GM23338 (cell line): ENCODE measurements around the gene STARD3. TPM values are rescaled to one million over a fixed set of nuclear protein-coding genes. Genes with fewer than 3 reads are reported as not detected.
A peak's percentile ranks its signal among the peaks of the same experiment; 100 is the strongest.

Experiments
- ATAC-seq: fragments of 200-7000 bp; cut with Tn5 transposase; 3 replicates; pipeline ENCODE4 v1.9.1; 2020
- DNase-seq: peaks from one replicate; pipeline ENCODE4 v3.0.0-alpha.2; 2015; ENCODE audit warnings: low spot score
- H2AFZ ChIP-seq: fragments of 200-600 bp; sonication (generic); 2 replicates; pipeline ENCODE4 v1.8.0; 2016; ENCODE audit warnings: antibody characterized with exemption, mild to moderate bottlenecking, moderate library complexity
- H3F3A ChIP-seq: fragments of 200-600 bp; sonication (generic); replicated peaks from 2 replicates; pipeline ENCODE4 v1.8.0; 2017; ENCODE audit warnings: antibody characterized with exemption, mixed run types, low read depth
- H3K27ac ChIP-seq: fragments of 200-600 bp; sonication (generic); 2 replicates; pipeline ENCODE4 v1.6.1; 2016; ENCODE audit warnings: low read depth
- H3K27me3 ChIP-seq: fragments of 200-600 bp; sonication (generic); 2 replicates; pipeline ENCODE4 v1.8.0; 2016; ENCODE audit warnings: mild to moderate bottlenecking, mixed run types, moderate library complexity; ENCODE audit not compliant: insufficient read depth
- H3K36me3 ChIP-seq: fragments of 200-600 bp; sonication (generic); 2 replicates; pipeline ENCODE4 v1.8.0; 2016; ENCODE audit warnings: mild to moderate bottlenecking; ENCODE audit not compliant: insufficient read depth
- H3K4me1 ChIP-seq: fragments of 200-600 bp; sonication (generic); 2 replicates; pipeline ENCODE4 v1.8.0; 2016; ENCODE audit warnings: mild to moderate bottlenecking, moderate library complexity; ENCODE audit not compliant: insufficient read depth
- H3K4me2 ChIP-seq: fragments of 200-600 bp; sonication (generic); 2 replicates; pipeline ENCODE4 v1.7.1; 2017; ENCODE audit warnings: mixed run types
- H3K4me3 ChIP-seq: fragments of 200-600 bp; sonication (generic); 2 replicates; pipeline ENCODE4 v1.6.1; 2016; ENCODE audit warnings: mixed run types
- H3K79me2 ChIP-seq: fragments of 200-600 bp; sonication (generic); replicated peaks from 2 replicates; pipeline ENCODE4 v1.8.0; 2017; ENCODE audit warnings: mild to moderate bottlenecking; ENCODE audit not compliant: insufficient read depth
- H3K9me2 ChIP-seq: fragments of 200-600 bp; sonication (generic); 2 replicates; pipeline ENCODE4 v1.8.0; 2017; ENCODE audit not compliant: insufficient read depth
- H4K20me1 ChIP-seq: fragments of 200-600 bp; sonication (generic); replicated peaks from 2 replicates; pipeline ENCODE4 v1.8.0; 2017; ENCODE audit warnings: mild to moderate bottlenecking; ENCODE audit not compliant: insufficient read depth
- H3K27ac Mint-ChIP-seq: 2 replicates; pipeline ENCODE4 v1.8.0; 2020; ENCODE audit warnings: inconsistent platforms, mild to moderate bottlenecking, moderate library complexity, mixed read lengths
- H3K27me3 Mint-ChIP-seq: 3 replicates; pipeline ENCODE4 v1.8.0; 2022; ENCODE audit warnings: low read depth, mild to moderate bottlenecking, moderate library complexity, mixed read lengths, inconsistent platforms; ENCODE audit not compliant: insufficient read depth, poor library complexity
- H3K36me3 Mint-ChIP-seq: 3 replicates; pipeline ENCODE4 v1.8.0; 2021; ENCODE audit warnings: low read depth, mild to moderate bottlenecking, inconsistent platforms, moderate library complexity, mixed read lengths
- H3K4me1 Mint-ChIP-seq: 3 replicates; pipeline ENCODE4 v1.8.0; 2020; ENCODE audit warnings: mild to moderate bottlenecking, inconsistent platforms, mixed read lengths
- H3K4me3 Mint-ChIP-seq: 3 replicates; pipeline ENCODE4 v1.8.0; 2021; ENCODE audit warnings: moderate library complexity, mild to moderate bottlenecking, inconsistent platforms, mixed read lengths
- H3K9me3 Mint-ChIP-seq: 3 replicates; pipeline ENCODE4 v1.8.0; 2020; ENCODE audit warnings: moderate library complexity, mild to moderate bottlenecking, inconsistent platforms, mixed read lengths
- CTCF ChIP-seq, 2 experiments: fragments of 200-600 bp in 1 of 2; sonication (generic) in 1 of 2; conservative IDR thresholded peaks; 2 replicates each; pipeline versions ENCODE4 v1.5.1 to v1.6.1; 2016 to 2017; ENCODE audit warnings: antibody characterized with exemption in 2 of 2, low read depth in 2 of 2, mild to moderate bottlenecking in 2 of 2, moderate library complexity in 1 of 2
- EZH2 ChIP-seq: fragments of 200-600 bp; sonication (generic); IDR thresholded peaks from one replicate; pipeline ENCODE4 v1.8.0; 2017; ENCODE audit warnings: antibody characterized with exemption, mild to moderate bottlenecking, low read depth; ENCODE audit not compliant: unreplicated experiment
- JUNB ChIP-seq: IDR thresholded peaks from one replicate; pipeline ENCODE4 v1.6.1; 2016; ENCODE audit warnings: antibody characterized with exemption; ENCODE audit not compliant: unreplicated experiment
- NANOG ChIP-seq: IDR thresholded peaks from 2 replicates; pipeline ENCODE4 v1.6.1; 2016; ENCODE audit warnings: antibody characterized with exemption, borderline replicate concordance
- POLR2AphosphoS5 ChIP-seq: IDR thresholded peaks from 2 replicates; pipeline ENCODE4 v1.6.1; 2016; ENCODE audit warnings: antibody characterized with exemption, low read depth
- REST ChIP-seq: IDR thresholded peaks from one replicate; pipeline ENCODE4 v1.6.1; 2018; ENCODE audit warnings: antibody characterized with exemption; ENCODE audit not compliant: unreplicated experiment
- ZNF114 ChIP-seq: fragments of 250-450 bp; sonication (Bioruptor Pico); IDR thresholded peaks from 2 replicates; pipeline ENCODE4 v1.5.0; 2020; ENCODE audit warnings: mild to moderate bottlenecking, moderate library complexity
- ZNF331 ChIP-seq: fragments of 250-450 bp; sonication (Bioruptor Pico); IDR thresholded peaks from 2 replicates; pipeline ENCODE4 v1.5.0; 2020; ENCODE audit warnings: low read depth, mild to moderate bottlenecking, moderate library complexity
- polyA plus RNA-seq: library from polyadenylated mRNA; unstranded; fragments of >200 nt; fragmentation: Nextera tagmentation; extraction: Ambion mirVana; gene quantifications from 2 replicates; pipeline ENCODE4 v1.2.1, GENCODE V29; 2016
- total RNA-seq: library from RNA; depleted of rRNA; stranded (reverse); fragments of >200 nt; shearing (Covaris generic); gene quantifications from 2 replicates; pipeline ENCODE4 v1.2.3, GENCODE V29; 2014

STARD3 gene
- total and polyA plus RNA-seq, 2 experiments from 2014 or later: 26.4 to 53.3 TPM

GRCh38 chr17:39670746-39671145 lies 33.8 kb downstream of the STARD3 start (continued):
- no peak for TF ChIP-seq REST
- no peak for TF ChIP-seq NANOG
- no peak for TF ChIP-seq CTCF (conservative IDR thresholded peaks at IDR 0.05; ENCODE audit: low read depth in 2 of 2)
- TF ChIP-seq ZNF331 (CRISPR knock-in tag): no peak
- no peak for TF ChIP-seq ZNF114 (CRISPR knock-in tag)
- TF ChIP-seq EZH2: no peak

GRCh38 chr17:39671651-39672521 lies 34.9 kb downstream of the STARD3 start:
- H3K36me3 ChIP-seq: no peaks in the 10 kb centered on the region
- H3K27ac ChIP-seq: no peak overlapping the region
- peaks cover 28% of the 10 kb centered on the region for H3K27me3 ChIP-seq
- no peaks in the 10 kb centered on the region for H4K20me1 ChIP-seq
- ATAC-seq: peak; percentile 55
- Mint-ChIP-seq H3K4me1 (peaks cover 20% of the 10 kb centered on the region), H3K27ac (no peak overlapping the region), H3K27me3 (peaks cover 33% of the 10 kb centered on the region), H3K4me3 (no peak overlapping the region), H3K9me3 (no peaks in the 10 kb centered on the region), H3K36me3 (no peaks in the 10 kb centered on the region; the same call in 2 of the 3 replicates)
- no peak overlapping the region for H3K4me2 ChIP-seq
- H3K79me2 ChIP-seq: no peaks in the 10 kb centered on the region
- no peak for TF ChIP-seq REST
- TF ChIP-seq ZNF331 (CRISPR knock-in tag): no peak
- TF ChIP-seq JUNB: no peak
- TF ChIP-seq NANOG: no peak
- no peak for TF ChIP-seq ZNF114 (CRISPR knock-in tag)
- peak; percentile 38 for TF ChIP-seq POLR2AphosphoS5
- TF ChIP-seq CTCF (conservative IDR thresholded peaks at IDR 0.05; ENCODE audit: low read depth in 2 of 2): peak; percentile 78 to 98
- TF ChIP-seq EZH2: no peak
- no peak overlapping the region for H3K4me3 ChIP-seq
- DNase-seq: peak; percentile 89
- no peaks in the 10 kb centered on the region for H3F3A ChIP-seq
- H3K4me1 ChIP-seq: peaks cover 9% of the 10 kb centered on the region
- no peaks in the 10 kb centered on the region for H3K9me2 ChIP-seq
- H2AFZ ChIP-seq: no peak overlapping the region
